Forelimb muscle (tissue), 1 donor: ENCODE data around the gene SIGLEC15. TPM values are rescaled to one million over a fixed set of nuclear protein-coding genes. Genes with fewer than 3 reads are reported as not detected.
"Not testable (repeated sequence)": the region's sequence is repeated elsewhere in the genome, so short reads cannot be mapped to it uniquely, and the experiment has no call there.

Experiments
- DNase-seq: peaks from one replicate; pipeline ENCODE4 v3.0.0-alpha.2; 2013; ENCODE audit warnings: low read depth
- polyA plus RNA-seq: library from polyadenylated mRNA; unstranded; fragments of 120-200 nt; gene quantifications from one replicate; pipeline ENCODE4 v1.2.1, GENCODE V29; 2013; ENCODE audit not compliant: insufficient read length

The SIGLEC15 gene
- polyA plus RNA-seq, 1 donor, result 0.28 TPM

GRCh38 chr18:45820106-45820745, 5.2 kb upstream of the SIGLEC15 start:
- no peak for DNase-seq

GRCh38 chr18:45821026-45821425, 4.4 kb upstream of the SIGLEC15 start:
- DNase-seq, result no peak

GRCh38 chr18:45821711-45822110, 3.8 kb upstream of the SIGLEC15 start:
- DNase-seq, result no peak

GRCh38 chr18:45826084-45826483, 609 bp downstream of the SIGLEC15 start:
- DNase-seq, result no peak

DNA sequence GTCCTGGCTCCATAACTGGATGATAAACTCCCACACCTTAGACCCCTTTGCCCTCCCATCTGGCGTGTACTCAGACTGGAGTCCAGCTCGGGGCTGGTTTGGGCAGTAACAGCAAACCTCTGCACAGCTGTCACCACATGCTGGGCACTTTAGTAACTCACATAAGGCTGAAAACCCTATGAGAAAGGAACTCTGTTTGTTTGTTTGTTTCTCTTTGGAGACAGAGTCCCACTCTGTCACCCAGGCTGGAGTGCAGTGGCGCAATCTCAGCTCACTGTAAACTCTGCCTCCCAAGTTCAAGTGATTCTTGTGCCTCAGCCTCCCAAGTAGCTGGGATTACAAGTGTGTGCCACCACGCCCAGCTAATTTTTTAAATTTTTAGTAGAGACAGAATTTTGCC, 1.2 kb downstream of the SIGLEC15 start:
- DNase-seq, result not testable (repeated sequence)

DNA sequence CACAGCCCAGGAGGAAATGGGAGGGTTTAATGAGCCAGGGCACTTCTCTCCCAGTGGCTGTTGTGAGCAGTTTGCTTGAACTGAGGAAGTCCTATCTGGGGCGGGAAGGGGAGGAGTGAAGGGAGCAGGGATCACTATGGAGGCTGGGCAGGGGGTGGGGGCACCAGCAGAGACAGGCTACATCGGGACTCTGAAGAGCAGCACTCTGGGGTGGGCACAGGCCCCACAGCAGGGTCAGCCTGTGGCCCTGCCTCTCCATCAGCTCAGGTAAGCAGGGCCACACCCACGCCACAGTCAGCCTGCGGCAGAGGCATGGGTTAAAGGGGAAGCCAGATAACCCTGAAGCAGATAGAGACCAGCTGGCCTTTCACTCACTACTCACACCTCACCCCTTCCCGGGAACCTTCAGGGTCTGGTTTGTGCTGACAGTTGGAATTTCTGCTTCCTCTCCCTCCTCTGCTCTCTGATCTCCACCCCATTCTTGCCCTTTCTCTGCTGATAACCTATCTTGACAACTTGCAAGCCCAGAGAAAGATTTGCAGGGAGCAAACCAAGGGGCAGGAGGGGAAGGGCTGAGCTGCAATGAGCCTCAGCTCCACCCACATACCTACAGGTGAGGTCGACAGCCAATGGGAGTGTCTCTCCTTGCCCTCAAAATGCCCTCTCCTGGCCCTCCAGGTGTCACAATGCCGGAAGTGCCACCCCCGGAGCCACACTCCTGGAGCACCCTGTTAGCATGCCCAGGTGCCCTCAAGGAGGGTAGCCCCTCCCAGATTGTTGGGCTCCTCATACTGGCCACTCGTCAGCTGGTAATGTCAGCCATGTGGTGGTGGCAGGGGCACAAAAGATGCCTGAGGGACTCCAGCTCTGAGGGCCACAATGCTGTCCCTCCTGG, 3.7 kb downstream of the SIGLEC15 start:
- no peak for DNase-seq

DNA sequence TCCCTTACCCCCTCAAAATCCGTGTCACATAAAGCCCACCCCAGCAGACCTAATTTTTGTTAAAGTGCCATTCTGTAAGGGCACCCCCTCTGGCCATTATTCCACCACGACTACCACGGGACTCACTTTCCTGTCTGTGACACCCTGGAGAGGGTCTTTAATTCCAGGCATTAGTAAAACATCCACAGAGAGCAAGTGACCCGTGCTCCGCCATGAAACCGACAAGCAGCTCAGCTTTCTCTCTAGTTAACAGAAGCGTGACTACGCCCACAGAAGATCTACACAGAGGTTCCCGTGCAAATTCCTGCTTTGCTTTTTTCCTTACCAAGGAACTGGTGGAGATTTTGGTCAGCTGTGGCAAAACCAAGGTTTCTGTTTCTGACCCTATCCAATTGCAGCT, 4.4 kb downstream of the SIGLEC15 start:
- no peak for DNase-seq

DNA sequence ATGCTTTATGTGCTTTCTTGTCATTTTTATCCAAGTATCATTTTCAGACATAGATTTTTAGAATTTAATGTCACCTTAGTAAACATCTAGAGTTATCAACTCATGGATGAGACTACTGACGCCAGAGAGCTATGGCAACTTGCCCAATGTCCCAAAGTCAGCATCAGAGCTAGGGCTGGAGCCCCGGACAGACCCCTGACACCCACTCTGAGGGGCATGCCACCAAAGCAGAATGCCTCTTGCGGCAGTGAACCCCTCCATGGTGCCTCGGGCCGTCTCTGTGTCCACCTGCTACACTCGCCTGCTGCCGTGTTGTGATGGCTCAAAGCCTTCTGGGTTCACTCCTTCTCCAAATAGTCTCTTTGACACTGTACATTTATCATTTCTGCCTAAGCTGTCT, 5.4 kb downstream of the SIGLEC15 start:
- DNase-seq, result no peak

- no peak for DNase-seq
Observed at GRCh38 chr18:45833846-45834245, 8.4 kb downstream of the SIGLEC15 start.

- DNase-seq, result no peak
Observed at GRCh38 chr18:45834306-45834705, 8.8 kb downstream of the SIGLEC15 start.

DNA sequence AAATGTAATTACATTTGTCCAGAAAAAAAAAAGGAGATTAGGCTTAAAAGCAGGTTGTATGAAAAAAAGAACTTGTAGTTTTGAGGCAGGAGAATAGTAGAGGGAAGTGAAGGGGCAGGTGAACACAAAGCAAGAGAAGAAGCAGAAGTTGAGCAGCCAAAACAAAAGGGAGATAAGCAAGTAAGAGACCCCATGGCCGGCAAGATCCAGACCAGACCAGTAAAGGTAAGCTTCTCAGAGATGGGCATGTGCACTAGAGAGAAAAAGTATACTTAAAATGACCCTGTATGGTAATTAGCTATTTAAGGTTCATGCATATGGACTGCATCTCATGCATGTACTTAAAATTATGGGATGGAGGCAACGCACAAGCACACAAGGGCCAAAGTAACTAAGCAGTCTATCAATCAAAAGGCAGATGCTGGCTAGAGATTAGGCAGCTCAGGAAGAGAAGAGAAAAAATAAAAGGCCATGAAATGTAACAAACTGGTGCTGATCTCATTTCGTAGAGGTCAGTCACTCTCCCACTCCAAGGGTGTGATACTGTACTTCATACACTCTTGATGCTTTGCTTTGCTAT, 9.7 kb downstream of the SIGLEC15 start:
- DNase-seq, result no peak

GRCh38 chr18:45836242-45837205, 11.0 kb downstream of the SIGLEC15 start:
- no peak for DNase-seq

DNA sequence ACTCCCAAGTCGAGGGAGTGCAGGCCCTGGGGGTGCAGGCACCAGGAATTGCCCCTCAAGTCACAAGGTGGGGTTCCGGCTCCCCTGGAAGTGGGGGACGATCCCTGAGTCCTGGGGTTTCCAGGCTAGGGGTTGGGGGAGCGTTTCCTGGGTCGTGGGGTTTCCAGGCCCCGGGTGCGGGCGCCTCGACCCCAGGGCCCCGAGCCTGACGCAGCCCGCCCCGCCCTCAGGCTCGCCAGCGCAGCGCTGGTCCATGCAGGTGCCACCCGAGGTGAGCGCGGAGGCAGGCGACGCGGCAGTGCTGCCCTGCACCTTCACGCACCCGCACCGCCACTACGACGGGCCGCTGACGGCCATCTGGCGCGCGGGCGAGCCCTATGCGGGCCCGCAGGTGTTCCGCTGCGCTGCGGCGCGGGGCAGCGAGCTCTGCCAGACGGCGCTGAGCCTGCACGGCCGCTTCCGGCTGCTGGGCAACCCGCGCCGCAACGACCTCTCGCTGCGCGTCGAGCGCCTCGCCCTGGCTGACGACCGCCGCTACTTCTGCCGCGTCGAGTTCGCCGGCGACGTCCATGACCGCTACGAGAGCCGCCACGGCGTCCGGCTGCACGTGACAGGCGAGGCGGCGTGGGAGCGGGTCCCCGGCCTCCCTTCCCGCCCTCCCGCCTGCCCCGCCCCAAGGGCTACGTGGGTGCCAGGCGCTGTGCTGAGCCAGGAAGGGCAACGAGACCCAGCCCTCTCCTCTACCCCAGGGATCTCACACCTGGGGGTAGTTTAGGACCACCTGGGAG, 12.0 kb downstream of the SIGLEC15 start:
- DNase-seq, result no peak

GRCh38 chr18:45838302-45839070, 13.0 kb downstream of the SIGLEC15 start:
- DNase-seq, result no peak

DNA sequence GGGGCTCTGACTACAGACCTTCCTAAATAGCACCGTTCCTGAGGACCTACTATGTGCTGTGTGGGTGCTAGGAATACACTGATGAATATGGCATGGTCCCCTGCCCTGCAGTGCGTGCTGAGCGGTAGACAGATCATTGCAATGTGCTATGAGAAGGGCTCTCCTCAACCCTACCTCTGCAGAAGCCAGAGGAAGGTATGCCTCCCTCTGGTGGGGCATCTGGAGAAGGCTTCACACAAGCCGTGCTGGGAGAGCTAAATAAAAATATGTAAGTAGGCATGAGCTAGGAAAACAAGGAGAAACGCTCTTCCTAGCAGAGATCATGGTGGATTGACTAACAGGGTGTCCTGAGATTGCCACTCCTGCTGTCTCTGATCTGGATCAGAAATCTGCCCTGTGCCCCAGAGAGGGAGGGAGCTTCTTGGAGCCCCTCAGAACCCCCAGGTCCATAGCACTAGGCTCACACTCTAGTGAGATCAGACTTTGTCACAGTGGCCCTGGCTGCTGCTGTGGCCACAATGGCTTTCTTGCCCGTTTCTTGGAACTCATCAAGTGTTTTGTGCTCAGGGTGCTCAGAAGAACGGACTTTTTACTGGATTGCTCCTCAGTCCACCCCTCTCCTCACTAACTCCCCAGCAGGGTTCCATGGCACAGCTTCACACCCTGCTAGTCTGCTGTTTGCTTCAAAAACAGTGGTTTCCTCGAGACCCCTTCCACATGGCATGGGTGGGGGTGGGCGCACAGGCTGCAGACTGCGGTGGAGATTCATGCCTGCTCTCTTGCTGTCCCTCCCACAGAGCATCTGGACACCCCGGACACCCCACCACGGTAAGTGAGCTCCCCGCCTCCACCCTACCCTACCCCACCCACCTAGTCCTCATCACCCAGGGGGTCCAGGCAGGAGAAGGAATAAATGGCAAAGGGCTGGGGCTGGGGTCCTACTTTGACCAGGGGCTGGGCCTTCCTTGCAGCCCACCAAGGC, 14.2 kb downstream of the SIGLEC15 start:
- no peak for DNase-seq

DNA sequence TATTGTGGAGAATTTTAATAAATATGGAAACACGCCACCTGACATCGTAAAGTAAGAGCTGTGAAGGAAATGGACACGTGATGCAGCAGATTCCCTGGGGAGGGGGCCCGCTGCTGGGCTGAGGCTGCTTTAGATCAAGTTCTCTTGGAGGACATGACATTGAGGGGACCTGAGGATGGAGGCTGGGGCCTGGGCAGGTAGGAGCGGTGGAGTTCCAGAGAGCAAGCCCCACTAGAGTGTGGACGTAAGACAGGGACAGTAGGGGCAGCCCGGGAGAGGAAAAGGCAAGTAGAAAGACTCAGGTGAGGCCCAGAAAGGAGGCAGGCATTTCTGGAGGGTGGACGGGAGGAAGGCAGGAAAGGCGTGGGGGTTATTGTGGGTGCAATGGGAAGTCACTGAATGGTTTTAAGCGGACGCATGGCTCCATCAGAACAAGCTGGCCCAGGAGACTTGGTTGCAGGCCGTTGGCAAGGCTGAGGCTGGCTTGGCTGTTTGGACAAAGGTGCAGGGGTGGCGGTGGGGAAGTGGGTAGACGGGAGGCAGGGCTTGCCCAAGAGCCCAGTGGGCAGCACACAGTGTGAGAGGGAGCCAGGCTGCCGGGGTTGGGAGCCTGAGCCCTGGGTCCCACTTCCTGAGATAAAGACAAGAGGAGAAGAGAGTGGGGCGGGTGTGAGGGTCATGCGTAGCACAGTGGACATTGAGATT, 15.7 kb downstream of the SIGLEC15 start:
- no peak for DNase-seq

DNA sequence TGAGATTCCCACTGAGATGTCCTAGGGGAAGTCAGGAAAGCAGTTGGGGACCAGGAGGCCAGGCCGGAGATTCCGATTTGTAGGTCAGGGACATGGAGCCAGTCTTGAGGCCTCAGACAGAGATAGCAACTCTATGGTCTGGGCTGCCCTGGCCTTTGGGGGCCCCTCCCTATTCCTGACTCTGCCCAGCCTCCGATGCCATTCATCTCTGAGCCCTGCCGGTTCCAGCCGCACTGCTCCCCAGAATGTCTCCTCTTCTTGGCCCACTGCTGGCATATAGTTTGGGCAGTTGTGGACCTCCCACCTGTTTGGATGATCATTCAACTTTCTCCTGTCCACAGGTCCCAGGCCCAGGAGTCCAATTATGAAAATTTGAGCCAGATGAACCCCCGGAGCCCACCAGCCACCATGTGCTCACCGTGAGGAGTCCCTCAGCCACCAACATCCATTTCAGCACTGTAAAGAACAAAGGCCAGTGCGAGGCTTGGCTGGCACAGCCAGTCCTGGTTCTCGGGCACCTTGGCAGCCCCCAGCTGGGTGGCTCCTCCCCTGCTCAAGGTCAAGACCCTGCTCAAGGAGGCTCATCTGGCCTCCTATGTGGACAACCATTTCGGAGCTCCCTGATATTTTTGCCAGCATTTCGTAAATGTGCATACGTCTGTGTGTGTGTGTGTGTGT, 16.4 kb downstream of the SIGLEC15 start:
- no peak for DNase-seq

DNA sequence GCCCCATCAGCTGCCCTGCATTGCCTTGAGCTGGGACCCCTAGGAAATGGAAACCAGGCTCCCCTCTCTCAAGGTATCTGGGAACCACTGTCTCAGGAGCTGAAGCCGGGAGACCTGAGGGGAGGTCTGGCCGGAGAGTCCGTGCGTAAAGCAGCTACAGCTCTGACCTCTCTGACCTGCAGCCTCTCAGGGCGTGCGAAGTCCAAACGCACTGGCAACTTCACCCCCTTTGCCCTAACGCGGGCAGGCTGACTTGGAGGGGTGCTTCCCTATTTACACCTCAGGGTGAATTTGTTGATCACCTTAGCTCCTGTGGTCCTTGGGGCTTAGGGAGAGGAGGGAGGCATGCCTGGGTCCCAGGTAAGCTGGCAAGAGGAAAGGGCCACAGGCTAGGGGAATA, 17.5 kb downstream of the SIGLEC15 start:
- DNase-seq, result no peak
